ENCODE results near the gene LGMN.
A peak's percentile ranks its signal among the peaks of the same experiment; 100 is the strongest.
"Not testable (repeated sequence)": the region's sequence is repeated elsewhere in the genome, so short reads cannot be mapped to it uniquely, and the experiment has no call there.

Gene LGMN

DNA sequence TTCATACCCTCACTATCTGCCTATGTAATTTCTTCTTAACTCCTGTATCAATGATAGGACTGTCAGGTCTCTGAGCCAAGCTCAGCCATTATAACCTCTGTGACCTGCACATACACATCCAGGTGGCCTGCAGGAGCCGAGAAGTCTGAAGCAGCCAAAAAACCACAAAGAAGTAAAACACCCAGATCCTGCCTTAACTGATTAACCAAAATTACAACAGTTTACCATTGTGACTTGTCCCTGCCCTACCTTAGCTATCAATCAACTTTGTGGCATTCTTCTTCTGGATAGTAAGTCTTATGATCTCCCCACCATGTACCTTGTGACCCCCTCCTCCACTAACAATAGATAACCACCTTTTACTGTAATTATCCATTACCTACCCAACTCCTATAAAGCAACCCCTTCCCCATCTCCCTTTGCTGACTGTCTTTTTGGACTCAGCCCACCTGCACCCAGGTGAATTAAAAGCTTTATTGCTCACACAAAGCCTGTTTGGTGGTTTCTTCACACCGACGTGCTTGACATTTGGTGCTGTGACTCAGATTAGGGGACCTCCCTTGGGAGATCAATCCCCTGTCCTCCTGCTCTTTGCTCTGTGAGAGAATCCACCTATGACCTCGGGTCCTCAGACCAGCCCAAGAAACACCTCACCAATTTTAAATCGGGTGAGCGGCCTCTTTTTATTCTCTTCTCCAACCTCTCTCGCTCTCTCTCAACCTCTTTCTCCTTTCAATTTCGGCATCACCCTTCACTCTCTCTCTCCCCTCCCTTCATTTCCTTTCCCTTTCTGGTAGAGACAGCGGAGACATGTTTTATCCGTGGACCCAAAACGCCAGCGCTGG lies 11.5 kb upstream of the LGMN start:
- no peak for DNase-seq

DNA sequence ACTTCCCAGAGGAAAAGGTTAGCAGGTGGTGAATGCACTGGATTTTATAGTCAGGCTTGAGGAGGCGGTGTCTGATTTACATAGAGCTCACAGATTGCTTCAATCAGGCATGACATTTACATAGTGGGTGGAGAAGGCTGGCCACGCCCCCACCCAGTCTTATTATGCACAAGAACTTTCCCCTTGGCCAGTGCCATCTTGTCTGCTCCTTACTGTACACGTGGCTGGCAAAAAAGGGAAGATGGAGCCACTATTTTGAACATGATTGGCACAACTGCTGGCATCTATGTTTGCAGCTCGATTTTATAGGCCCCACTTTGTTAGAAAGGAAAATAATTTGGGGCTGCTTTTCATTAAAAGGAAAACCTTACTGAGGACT lies 10.9 kb upstream of the LGMN start:
- DNase-seq: peak; percentile 33

DNA sequence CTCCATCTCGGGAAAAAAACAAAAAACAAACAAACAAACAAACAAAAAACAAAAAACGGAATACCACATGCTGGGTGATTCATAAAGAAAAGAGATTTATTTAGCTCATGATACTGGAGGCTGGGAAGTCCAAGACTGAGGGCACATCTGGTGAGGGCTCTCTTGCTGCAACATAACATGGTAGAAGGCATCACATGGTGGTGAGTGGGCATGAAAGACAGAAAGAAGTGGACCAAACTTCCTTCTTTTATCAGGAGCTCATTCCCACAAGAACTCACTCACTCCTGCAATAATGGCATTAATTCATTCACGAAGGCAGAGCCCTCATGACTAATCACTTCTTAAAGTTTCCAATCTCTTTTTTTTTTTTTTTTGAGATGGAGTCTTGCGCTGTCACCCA lies 8.0 kb upstream of the LGMN start:
- DNase-seq: no peak

DNA sequence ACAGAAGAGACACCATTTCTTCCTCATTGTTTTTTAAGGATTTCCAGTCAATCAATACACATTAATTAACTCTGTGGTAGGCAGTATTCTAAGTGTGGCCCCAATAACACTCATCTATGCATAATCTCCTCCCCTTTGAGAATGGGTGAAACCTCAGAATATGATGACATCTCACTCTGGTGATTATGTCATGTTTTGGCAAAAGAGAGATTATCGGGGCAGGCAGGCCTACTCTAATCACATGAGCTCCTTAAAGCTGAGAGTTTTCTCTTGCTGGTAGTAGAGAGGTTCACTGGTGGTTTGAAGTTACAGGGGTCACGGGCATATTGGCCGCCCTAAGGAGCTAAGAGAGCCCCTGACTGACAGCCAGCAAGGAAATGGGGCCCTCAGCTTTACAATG lies 7.1 kb upstream of the LGMN start:
- DNase-seq: no peak

DNA sequence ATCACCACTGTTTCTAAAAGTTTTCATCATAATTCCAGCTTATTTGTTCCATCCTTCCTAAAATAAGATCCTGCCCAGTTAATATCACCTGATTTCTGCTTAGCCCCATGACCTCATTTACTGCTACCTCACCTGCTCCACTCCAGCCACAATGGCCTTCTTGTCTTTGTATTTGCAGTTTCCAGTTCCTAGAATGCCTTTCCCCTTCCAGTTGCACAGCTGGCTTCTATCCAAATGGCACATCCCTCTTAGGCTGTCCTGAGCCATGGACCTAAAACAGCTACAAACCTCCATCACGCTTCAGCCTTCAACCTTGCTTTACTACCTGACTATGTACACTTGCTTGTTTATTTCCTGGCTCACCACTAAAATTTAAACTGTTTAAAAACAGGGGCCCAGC lies 6.5 kb upstream of the LGMN start:
- no peak for DNase-seq

DNA sequence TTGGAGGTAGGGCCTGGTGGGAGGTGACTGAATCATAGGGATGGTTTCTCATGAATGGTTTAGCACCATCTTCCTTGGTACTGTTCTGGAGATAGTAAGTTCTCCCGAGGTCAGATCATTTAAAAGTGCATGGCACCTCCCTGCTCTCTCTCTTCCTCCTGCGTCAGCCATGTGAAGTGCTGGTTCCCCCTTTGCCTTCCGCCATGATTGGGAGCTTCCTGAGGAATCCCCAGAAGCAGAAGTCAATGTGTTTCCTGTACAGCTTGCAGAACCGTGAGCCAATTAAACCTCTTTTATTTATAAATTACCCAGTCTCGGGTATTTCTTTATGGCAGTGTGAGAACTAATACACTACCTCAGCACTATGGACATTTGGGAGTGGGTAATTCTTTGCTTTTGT lies 4.8 kb upstream of the LGMN start:
- no peak for DNase-seq

DNA sequence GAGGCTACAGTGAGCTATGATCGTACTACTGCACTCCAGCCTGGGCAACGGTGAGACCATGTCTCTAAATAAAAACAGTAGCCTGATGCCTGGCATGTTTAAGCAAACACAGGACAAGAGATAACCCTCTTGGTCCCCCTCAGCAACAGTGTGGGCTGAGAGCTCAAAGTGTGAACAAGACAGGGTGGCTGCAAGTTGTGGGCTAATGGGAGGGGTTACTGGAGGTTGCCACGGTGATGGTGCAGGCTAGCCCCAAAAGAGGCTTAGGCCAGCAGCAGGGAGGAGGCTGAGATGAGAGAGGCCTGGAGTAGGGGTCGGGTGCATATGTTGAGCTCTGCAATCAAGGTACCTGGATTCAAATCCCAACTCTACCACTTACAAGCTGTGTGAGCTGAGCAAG lies 3.4 kb upstream of the LGMN start:
- no peak for DNase-seq

DNA sequence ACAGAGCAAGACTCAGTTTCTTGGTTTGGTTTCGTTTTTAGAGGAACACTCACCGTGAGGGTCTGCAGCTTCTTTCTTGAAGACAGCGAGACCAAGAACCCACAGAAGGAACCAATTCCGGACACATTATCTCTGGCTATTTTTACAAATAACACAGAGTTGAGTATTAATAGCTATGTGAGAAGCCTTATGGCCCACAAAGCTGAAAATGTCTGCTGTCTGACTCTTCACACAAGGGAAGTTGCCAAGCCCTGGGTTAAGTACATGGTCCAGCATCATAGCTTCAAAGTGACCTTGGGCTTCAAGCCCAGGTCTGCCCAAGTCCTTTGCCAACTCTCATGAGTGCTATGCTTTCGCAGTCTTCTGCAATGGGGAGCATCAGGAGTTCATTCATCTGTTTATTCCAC lies 2.6 kb upstream of the LGMN start:
- DNase-seq: no peak

DNA sequence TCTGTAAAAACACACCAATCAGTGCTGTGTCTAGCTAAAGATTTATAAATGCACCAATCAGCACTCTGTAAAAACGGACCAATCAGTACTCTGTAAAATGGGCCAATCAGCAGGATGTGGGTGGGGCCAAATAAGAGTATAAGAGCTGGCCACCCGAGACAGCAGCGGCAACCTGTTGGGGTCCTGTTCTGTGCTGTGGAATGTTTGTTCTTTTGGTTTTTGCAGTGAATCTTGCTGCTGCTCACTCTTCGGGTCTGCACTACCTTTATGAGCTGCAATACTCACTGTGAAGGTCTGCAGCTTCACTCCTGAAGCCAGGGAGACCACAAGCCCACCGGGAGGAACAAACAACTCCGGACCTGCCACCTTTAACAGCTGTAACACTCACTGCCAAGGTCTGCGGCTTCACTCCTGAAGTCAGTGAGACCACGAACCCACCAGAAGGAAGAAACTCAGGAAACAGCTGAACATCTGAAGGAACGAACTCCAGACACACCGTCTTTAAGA lies 1.8 kb upstream of the LGMN start:
- not testable (repeated sequence) for DNase-seq

DNA sequence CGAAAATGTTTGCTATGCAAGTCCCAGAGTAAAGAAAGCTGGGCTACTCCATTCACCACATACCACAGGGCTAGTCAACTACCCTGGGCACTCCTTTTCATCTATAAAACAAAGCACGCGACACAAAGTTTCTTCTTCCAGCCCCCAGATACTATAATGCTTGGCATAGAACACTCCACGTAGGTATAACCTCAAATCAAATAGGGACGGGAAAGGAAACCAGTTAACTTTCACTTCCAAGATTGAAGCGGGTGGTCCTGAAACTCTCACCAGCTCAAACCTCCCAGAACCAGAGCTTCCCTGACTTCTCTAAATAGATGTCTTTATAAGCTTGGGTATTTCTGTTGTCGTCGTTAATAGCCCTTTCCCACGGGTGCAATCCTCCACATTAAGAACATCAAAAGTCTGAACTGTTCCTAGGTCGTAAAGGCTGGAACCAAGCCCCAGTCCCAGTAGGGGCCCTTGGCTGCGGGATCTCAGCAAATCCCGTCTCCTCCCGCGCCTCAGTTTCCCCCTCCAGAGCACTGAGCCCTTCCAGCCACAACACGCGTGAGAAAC lies 647 bp downstream of the LGMN start:
- no peak for DNase-seq

DNA sequence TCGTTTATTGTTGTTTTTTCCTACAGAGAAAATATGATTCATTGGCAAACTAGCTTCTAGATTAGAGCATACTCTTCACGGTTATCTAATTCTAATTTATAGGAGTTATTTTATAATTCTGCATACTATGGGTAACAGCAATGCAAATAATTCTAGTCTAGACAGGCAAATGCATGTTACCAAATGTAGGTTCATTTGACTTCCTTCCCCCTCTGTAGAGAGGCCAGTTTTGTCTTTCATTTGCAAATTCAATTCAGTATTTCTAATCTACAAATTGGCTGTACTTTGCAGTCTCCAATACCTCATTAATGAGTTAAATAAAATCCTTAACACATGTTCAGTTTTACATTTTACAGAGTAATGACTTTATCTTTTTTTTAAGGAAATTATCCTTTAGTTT lies 4.2 kb downstream of the LGMN start:
- no peak for DNase-seq

DNA sequence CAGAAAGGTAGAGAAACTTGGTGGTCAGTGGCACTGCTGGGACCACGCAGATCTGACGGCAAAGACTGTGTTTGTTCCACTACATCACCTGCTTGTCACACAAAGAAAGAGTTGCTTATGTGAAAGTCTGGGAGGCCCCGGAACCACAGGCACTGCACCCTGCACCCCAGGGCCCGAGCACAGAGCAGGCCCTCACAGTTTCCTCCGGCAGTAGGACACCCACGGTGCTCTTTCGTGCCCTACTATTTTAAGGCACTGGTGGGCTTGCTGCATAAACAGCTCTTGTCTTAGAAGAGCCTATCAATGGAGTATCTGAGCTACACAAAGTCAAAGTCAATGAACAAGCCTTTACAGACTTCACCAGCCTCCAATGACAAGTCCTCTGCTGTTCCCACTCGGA lies 8.0 kb downstream of the LGMN start:
- DNase-seq: no peak

DNA sequence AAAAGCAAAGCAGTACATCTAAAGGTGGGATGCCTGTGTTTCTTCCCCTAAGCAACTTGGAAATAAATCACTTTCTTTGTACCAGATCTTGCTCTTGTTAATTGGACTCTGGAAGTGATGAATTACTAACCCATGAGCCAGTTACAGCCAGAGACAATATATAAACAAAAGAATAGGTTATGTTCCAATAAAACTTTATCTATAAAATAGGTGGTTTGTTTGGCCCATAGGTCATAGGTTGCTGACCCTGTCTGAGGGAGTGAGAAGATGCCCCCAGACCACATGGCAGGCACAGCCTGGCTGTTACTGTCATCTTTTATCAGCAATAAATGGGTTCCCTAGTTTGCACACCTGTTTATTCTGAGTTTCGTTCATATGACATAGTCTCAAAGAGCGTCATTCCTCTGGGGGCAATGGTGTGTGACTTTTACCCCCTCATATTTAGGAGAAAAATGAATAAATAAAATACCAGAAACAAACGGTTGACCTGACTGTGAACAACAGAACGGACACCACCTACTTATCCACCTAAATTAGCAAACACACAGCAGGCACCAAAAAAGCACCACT lies 10.7 kb downstream of the LGMN start:
- DNase-seq: no peak

DNA sequence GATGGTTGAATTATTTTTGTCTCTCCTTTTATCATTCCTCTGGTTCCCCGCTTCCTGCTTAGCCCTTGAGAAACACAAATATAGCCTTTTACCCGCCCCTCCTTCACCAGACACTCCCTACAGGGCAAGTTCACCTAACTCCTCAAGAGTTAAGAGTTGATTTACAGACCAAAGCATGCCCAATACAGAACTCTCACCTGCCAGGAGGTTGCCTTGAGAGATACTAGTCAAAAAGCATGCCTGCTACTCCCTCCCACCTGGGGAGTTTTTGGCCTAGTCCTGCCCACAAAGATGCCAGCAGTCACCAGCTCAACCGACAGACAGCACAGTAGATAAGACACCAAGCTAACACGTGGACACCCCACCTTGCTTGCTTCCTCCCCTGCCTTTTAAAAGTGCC lies 11.2 kb downstream of the LGMN start:
- DNase-seq: no peak

DNA sequence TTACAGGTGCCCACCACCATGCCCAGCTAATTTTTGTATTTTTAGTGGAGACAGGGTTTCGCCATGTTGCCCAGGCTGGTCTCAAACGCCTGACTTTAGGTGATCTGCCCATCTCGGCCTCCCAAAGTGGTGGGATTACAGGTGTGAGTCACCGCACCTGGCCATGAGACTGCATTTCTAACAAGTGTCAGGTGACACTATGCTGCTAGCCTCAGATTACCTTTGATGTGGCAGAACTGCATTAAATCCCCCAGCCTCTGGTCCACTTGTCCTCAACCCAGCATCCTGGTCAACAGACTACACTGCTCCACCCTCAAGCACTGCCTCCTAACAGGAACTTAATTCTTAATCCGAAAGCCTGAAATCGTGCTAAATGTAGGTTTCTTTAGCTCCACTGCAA lies 13.1 kb downstream of the LGMN start:
- no peak for DNase-seq

DNA sequence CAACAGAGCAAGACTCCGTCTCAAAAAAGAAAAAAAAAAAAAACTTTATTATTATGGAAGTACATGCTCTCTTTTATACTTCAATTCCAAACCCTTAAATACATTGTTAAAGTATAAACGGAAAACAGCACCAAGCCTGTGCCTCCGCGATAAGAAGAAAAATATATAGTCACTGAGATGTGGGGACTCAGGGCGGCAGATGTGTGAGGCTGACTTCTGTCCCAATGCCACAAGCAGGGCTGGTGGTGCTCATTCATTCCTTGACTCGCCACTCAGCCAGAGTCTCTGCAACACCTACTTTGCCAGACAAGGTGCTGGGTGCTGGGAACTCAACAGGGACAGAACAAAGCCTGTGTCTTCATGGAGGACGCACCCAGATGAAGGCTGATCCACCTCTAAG lies 13.8 kb downstream of the LGMN start:
- no peak for DNase-seq

DNA sequence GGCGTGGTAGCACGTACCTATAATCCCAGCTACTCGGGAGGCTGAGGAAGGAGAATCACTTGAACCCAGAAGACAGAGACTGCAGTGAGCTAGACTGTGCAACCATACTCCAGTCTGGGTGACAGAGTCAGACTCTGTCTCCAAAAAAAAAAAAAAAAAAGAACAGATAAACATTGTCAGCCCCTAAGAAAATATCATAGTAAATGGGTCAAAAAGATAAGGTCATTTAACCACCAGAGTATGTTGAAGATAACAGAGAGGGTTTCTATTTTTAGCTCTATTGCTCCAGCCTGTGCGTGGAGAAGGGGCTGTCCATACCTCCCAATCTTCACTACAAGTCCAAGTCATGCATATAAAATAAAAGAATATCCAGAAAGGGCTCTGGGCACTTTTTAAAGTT lies 15.4 kb downstream of the LGMN start:
- no peak for DNase-seq

DNA sequence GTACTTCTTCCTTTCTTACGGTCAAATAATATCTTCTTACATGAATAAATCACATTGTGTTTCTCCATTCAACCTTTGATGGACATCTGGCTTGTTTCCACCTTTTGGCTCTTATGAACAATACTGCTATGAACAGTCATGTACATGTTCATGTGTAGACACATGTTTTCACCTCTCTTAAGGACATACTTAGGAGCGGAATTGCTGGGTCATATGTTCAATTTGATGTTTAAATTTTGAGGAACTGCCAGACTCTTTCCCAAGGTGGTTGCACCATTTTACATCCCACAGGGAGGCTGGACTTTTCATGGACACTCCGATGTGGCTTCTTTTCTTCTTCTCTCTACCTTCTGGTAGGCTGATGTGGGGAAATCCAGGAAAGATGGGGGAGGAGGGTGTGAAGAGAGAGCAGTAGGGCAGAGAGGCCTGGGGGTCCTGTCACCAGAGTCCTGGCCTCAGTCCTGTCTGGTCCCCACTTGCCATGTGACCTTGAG lies 16.8 kb downstream of the LGMN start:
- DNase-seq: no peak

DNA sequence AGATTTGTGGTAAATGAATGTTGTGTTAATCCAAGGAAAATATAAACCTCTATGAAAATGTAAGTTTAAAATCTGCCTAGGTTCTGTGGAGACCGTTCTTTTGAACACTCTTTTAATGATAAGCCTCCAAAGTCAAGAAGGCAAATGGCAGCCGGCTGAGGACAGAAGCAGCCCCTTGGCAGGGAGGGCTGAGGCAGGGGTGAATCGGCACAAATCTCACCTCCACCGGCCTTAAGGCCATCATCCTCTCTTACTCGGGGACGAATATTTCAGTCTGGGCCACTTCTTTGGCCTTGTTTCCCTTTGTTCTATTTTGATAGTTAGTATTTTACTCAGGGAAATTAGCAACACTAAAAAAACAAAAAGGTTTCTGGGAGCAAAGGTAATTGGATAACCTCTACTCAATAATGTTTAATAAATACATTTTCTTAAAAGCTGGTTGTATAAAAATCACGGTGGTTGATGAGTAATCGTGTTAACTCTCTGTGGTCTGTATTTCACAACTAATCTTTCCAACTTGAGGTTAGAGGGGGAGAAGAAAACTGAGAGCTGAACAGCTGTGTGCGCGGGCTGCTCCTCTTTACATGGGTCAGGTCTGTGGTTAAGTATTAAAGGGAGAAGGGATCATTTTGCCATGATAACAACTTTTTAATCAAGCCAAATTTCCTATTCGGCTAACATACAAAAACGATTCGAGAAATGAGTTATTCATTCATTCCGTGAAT lies 18.6 kb downstream of the LGMN start:
- DNase-seq: no peak

DNA sequence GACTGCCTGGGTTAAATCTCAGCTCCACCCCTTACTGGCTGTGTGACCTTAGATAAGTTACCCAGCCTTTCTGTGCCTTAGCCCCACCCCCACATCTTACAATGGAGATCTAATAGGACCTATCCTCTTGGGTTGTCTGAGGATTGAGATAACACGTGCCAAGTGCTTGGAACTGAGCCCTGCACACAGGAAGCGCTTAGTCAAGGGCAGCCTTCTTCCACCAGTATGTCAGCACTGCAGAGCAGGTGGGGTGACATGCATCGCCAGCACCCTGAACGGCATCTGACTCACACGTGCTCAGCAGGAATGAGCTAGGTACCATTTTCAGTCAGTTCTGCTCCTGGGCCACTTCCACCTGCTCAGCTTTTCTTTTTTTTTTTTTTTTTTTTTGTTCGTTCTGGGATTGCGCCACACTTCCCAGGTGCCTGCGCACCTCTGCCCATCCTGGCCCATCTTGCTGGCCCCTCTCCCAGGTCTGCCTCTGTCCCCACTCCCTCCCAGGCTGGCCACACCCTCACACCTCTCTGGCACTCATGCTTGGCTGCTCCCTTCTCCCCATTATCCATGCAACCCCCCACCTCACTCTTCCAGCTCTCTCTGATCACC lies 19.6 kb downstream of the LGMN start:
- no peak for DNase-seq

DNA sequence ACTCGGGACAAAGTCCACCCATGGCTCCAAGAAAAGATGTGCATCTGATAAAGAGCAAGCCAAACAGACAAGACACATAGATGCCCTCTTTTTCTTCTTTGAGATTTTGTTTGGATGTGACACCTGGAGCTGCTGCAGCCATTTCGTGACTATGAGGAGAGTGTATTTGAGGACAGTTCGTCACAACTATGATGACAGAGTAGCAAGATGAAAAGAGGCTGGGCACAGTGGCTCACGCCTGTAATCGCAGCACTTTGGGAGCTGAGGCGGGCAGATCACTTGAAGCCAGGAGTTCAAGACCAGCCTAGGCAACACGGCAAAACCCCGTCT lies 21.5 kb downstream of the LGMN start:
- no peak for DNase-seq

DNA sequence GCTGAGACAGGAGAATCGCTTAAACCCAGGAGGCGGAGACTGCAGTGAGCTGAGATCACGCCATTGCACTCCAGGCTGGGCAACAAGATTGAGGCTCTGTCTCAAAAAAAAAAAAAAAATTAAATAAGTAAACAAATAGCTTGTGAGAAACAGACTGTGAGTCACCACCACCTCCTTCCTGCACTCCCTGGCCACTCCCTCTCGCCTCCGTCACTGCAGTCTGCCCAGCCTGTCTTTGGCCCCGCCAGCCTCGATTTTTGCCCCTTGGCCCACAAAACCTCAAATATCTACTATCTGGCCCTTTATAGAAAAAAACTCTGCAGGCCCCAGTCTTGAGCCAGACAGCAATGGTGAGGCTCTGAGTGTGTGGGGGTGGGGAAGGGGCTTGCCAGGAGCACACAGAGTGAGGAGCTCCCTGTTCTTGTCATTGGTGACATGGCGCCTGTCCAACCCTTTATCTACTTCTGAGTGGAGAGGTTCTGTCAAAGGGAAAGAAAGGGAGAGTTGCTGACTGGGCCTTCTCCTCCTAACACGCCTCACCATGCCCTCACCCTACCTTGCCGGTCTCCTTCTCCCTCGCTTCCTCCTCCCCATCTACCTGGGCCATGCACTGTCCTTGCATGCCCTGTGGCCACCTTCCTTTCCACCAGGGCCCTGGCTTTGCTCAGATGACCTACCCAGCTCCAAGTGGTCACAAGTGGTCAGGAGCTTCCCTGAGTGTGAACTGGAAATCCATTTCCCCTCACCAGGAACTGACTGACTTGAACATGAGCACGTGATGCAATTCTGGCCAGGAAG lies 22.1 kb downstream of the LGMN start:
- no peak for DNase-seq

Data from NCI-H187 treated with DMSO at 0.1 percent for 48 hours (cell line).